ENCODE results near the gene CENPH. TPM values are rescaled to one million over a fixed set of nuclear protein-coding genes. Genes with fewer than 3 reads are reported as not detected.
A peak's percentile ranks its signal among the peaks of the same experiment; 100 is the strongest.
"Not testable (repeated sequence)": the region's sequence is repeated elsewhere in the genome, so short reads cannot be mapped to it uniquely, and the experiment has no call there.

Gene CENPH
- total RNA-seq, 1 donor from 2014 or later, result 9.5 TPM

DNA sequence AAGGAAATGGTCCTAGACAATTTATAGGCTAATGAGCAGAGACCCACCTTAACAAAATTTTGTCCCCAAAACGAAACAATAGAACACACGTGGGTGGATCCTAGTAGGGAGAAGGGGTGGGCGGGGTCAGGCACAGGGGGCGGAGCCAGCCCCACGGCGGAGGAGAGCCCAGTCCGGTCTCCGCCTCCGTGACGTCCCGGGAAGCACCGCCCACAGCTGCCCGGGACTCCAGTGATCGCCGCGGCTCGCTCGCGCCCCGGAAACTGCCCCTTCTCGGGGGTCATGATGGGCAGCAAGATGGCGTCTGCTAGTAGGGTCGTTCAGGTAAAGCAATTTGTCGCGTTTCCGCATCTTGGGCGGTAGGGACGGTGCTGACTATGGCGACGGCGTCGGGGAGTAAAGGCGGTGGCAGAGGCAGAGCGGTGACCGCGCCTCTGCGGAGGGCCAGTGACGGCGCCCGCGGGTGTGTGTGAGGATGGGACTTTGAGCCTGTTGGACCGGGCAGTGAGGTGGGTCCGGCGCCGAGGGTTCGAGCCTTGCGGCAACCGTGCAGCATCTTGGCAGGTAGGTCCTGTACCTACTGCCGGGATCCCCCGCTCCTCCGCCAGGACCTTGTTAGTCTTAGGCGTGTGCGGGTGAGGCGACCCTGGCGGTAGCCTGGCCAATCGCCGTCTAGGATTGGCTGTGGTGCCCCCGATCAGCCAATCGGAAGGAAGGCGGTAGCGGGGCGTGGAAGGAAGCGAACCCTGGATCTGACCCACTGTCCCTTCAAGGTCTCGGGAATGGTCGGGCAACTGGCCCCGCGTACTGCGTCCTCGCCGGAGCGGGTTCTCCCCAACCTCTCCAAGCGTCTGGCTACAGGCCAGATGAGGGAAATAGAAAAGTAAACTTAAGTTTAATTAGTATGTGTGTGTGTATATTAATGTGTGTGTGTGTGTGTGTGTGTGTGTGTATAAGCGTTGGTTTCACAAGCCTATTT is 28.5 kb downstream of the CENPH start:
- H3K4me3 Mint-ChIP-seq (ENCODE audit: unreplicated experiment), result peak overlapping the region; percentile 100
- peaks cover 4% of the 10 kb centered on the region for H3K27me3 Mint-ChIP-seq (ENCODE audit: unreplicated experiment)
- H3K4me1 Mint-ChIP-seq (ENCODE audit: low read depth, unreplicated experiment), result peaks cover 4% of the 10 kb centered on the region
- H3K27ac Mint-ChIP-seq (ENCODE audit: unreplicated experiment), result peak overlapping the region; percentile 97
- peak; percentile 99 for DNase-seq
- H3K9me3 Mint-ChIP-seq (ENCODE audit: unreplicated experiment), result peaks cover 4% of the 10 kb centered on the region
- TF ChIP-seq, protein P1, sequence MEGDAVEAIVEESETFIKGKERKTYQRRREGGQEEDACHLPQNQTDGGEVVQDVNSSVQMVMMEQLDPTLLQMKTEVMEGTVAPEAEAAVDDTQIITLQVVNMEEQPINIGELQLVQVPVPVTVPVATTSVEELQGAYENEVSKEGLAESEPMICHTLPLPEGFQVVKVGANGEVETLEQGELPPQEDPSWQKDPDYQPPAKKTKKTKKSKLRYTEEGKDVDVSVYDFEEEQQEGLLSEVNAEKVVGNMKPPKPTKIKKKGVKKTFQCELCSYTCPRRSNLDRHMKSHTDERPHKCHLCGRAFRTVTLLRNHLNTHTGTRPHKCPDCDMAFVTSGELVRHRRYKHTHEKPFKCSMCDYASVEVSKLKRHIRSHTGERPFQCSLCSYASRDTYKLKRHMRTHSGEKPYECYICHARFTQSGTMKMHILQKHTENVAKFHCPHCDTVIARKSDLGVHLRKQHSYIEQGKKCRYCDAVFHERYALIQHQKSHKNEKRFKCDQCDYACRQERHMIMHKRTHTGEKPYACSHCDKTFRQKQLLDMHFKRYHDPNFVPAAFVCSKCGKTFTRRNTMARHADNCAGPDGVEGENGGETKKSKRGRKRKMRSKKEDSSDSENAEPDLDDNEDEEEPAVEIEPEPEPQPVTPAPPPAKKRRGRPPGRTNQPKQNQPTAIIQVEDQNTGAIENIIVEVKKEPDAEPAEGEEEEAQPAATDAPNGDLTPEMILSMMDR (IDR thresholded peaks at IDR 0.05; ENCODE audit: partially characterized antibody, unreplicated experiment), result peak; percentile 72
- peaks cover 4% of the 10 kb centered on the region for H3K36me3 Mint-ChIP-seq (ENCODE audit: unreplicated experiment)

DNA sequence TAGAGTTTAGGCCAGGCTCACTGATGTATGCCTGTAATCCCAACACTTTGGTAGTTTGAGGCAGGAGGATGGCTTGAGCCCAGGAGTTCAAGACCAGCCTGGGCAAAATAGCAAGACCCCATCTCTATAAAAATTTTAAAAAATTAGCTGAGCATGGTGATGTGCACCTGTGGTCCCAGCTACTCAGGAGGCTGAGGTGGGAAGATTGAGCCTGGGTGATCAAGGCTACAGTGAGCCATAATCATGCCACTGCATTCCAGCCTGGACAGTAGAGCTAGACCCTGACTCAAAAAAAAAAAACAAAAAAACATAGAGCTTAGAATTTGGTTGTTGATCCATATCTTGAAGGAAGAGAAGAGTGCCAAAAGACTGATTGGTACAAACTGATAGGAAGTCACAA is 30.6 kb downstream of the CENPH start:
- peaks cover 4% of the 10 kb centered on the region for H3K27me3 Mint-ChIP-seq (ENCODE audit: unreplicated experiment)
- H3K36me3 Mint-ChIP-seq (ENCODE audit: unreplicated experiment), result peaks cover 4% of the 10 kb centered on the region
- peaks cover 4% of the 10 kb centered on the region for H3K4me1 Mint-ChIP-seq (ENCODE audit: low read depth, unreplicated experiment)
- H3K4me3 Mint-ChIP-seq (ENCODE audit: unreplicated experiment), result peak overlapping the region; percentile 55
- peaks cover 4% of the 10 kb centered on the region for H3K9me3 Mint-ChIP-seq (ENCODE audit: unreplicated experiment)
- H3K27ac Mint-ChIP-seq (ENCODE audit: unreplicated experiment), result peak overlapping the region; percentile 87
- TF ChIP-seq, protein P1 (IDR thresholded peaks at IDR 0.05; ENCODE audit: partially characterized antibody, unreplicated experiment), result no peak
- no peak for DNase-seq

DNA sequence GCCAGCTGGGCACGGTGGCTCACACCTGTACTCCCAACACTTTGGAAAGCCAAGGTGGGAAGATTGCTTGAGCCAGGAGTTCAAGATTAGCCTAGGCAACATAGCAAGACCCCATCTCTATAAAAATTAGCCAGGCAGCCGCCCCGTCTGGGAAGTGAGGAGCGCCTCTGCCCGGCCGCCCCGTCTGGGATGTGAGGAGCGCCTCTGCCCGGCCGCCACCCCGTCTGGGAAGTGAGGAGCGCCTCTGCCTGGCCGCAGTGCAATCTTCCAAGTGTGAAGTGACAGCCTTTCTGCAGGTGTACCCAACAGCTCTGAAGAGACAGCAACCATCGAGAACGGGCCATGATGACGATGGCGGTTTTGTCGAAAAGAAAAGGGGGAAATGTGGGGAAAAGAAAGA is 31.0 kb downstream of the CENPH start:
- DNase-seq; H3K36me3 Mint-ChIP-seq (ENCODE audit: unreplicated experiment); H3K4me1 Mint-ChIP-seq (ENCODE audit: low read depth, unreplicated experiment); H3K9me3 Mint-ChIP-seq (ENCODE audit: unreplicated experiment); H3K27me3 Mint-ChIP-seq (ENCODE audit: unreplicated experiment): not testable (repeated sequence)
- peak overlapping the region; percentile 87 for H3K27ac Mint-ChIP-seq (ENCODE audit: unreplicated experiment)
- peak overlapping the region; percentile 55 for H3K4me3 Mint-ChIP-seq (ENCODE audit: unreplicated experiment)

DNA sequence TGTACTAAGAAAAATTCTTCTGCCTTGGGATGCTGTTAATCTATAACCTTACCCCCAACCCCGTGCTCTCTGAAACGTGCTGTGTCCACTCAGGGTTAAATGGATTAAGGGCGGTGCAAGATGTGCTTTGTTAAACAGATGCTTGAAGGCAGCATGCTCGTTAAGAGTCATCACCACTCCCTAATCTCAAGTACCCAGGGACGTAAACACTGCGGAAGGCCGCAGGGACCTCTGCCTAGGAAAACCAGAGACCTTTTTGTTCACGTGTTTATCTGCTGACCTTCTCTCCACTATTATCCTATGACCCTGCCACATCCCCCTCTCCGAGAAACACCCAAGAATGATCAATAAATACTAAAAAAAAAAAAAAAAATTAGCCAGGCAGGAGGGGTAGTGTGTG is 31.4 kb downstream of the CENPH start:
- peak overlapping the region; percentile 87 for H3K27ac Mint-ChIP-seq (ENCODE audit: unreplicated experiment)
- not testable (repeated sequence) for H3K36me3 Mint-ChIP-seq (ENCODE audit: unreplicated experiment); DNase-seq; H3K9me3 Mint-ChIP-seq (ENCODE audit: unreplicated experiment); H3K4me3 Mint-ChIP-seq (ENCODE audit: unreplicated experiment); H3K27me3 Mint-ChIP-seq (ENCODE audit: unreplicated experiment); H3K4me1 Mint-ChIP-seq (ENCODE audit: low read depth, unreplicated experiment)

DNA sequence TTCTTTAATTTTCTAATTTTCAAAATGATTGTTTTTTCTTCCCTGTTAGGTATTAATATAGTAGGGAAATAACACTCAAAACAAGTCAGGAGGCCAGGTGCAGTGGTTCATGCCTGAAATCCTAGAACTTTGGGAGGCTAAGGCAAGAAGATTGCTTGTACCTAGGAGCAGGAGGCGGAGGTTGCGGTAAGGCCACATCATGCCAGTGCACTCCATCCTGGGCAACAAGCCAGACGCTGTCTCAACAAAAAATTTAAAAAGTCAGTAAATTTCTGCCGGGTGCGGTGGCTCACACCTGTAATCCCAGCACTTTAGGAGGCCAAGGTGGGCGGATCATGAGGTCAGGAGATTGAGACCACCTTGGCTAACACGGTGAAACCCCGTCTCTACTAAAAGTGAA is 35.1 kb downstream of the CENPH start:
- H3K36me3 Mint-ChIP-seq (ENCODE audit: unreplicated experiment), result no peaks in the 10 kb centered on the region
- no peaks in the 10 kb centered on the region for H3K4me1 Mint-ChIP-seq (ENCODE audit: low read depth, unreplicated experiment)
- H3K4me3 Mint-ChIP-seq (ENCODE audit: unreplicated experiment), result no peak overlapping the region
- no peak for DNase-seq
- H3K27ac Mint-ChIP-seq (ENCODE audit: unreplicated experiment), result no peak overlapping the region
- peaks cover 2% of the 10 kb centered on the region for H3K9me3 Mint-ChIP-seq (ENCODE audit: unreplicated experiment)
- no peaks in the 10 kb centered on the region for H3K27me3 Mint-ChIP-seq (ENCODE audit: unreplicated experiment)
- TF ChIP-seq, protein P1 (IDR thresholded peaks at IDR 0.05; ENCODE audit: partially characterized antibody, unreplicated experiment), result no peak

DNA sequence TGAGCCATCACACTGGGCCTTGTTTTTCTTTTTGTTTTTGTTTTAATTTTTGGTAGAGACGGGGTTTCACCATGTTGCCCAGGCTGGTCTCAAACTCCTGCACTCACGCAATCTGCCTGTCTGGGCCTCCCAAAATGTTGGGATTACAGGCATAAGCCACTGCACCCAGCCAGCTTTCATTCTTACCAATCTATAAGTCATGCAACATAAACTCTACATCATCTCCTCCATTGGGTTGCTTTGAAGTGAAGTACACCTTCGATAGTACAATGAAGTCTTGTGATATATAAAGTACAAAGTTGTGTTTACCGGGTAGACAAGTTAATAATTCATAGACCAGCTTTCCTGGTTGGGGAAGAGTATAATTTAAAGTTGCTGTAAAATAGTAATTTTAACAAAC is 36.5 kb downstream of the CENPH start:
- H3K4me1 Mint-ChIP-seq (ENCODE audit: low read depth, unreplicated experiment), result no peaks in the 10 kb centered on the region
- H3K27me3 Mint-ChIP-seq (ENCODE audit: unreplicated experiment), result no peaks in the 10 kb centered on the region
- H3K9me3 Mint-ChIP-seq (ENCODE audit: unreplicated experiment), result peaks cover under 1% of the 10 kb centered on the region
- no peaks in the 10 kb centered on the region for H3K36me3 Mint-ChIP-seq (ENCODE audit: unreplicated experiment)
- H3K27ac Mint-ChIP-seq (ENCODE audit: unreplicated experiment), result no peak overlapping the region
- TF ChIP-seq, protein P1 (IDR thresholded peaks at IDR 0.05; ENCODE audit: partially characterized antibody, unreplicated experiment), result no peak
- no peak overlapping the region for H3K4me3 Mint-ChIP-seq (ENCODE audit: unreplicated experiment)
- DNase-seq, result no peak
